Vagina (tissue), 2 donors: Measurements from ENCODE around the gene SYT2.

Source experiments
- CTCF ChIP-seq, 3 experiments: fragments of 450-650 bp in 2 of 3; fragments of 200-600 bp in 1 of 3; sonication (generic) in 1 of 3; IDR thresholded peaks; one replicate each; pipeline ENCODE4 v1.5.1; 2017 to 2019; ENCODE audit warnings: antibody characterized with exemption in 3 of 3, mild to moderate bottlenecking in 2 of 3, moderate library complexity in 2 of 3
- POLR2A ChIP-seq, 2 donors: fragments of 450-650 bp; IDR thresholded peaks; one replicate each; pipeline ENCODE4 v1.6.1; 2017; ENCODE audit warnings: antibody characterized with exemption in 2 of 2, mild to moderate bottlenecking in 2 of 2, moderate library complexity in 2 of 2

GRCh38 chr1:202630541-202630940 lies 79.7 kb downstream of the SYT2 start:
- TF ChIP-seq CTCF (IDR thresholded peaks at IDR 0.05) (no peak), POLR2A (IDR thresholded peaks at IDR 0.05) (no peak)
